Ramos (cell line): ENCODE results near the gene CROCC2.

ENCODE experiments used
- in situ Hi-C: fragments of 300-500 bp; cut with MboI; formaldehyde crosslinking; loops from one replicate; pipeline ENCODE4 v1.14.3; 2022; ENCODE audit warnings: low sequenced_read_pairs; ENCODE audit not compliant: unreplicated experiment

Gene CROCC2

GRCh38 chr2:240904216-240905175 lies 1.6 kb upstream of the CROCC2 start:
- in situ Hi-C loops, result no loop called here

- in situ Hi-C loops, result no loop called here
These were observed 857 bp upstream of the CROCC2 start for GRCh38 chr2:240905176-240905781.

GRCh38 chr2:240906911-240907590 lies 915 bp downstream of the CROCC2 start:
- in situ Hi-C loops, result no loop called here

GRCh38 chr2:240909216-240909974 lies 3.3 kb downstream of the CROCC2 start:
- in situ Hi-C loops, result no loop called here

GRCh38 chr2:240911641-240912265 lies 5.6 kb downstream of the CROCC2 start:
- in situ Hi-C loops, result no loop called here

- in situ Hi-C loops, result no loop called here
These were observed 7.0 kb downstream of the CROCC2 start for GRCh38 chr2:240912878-240913809.

- in situ Hi-C loops, result no loop called here
These were observed 7.9 kb downstream of the CROCC2 start for GRCh38 chr2:240913810-240914644.

- in situ Hi-C loops, result no loop called here
These were observed 8.7 kb downstream of the CROCC2 start for GRCh38 chr2:240914645-240915525.

GRCh38 chr2:240915526-240916341 lies 9.6 kb downstream of the CROCC2 start:
- in situ Hi-C loops, result no loop called here

- in situ Hi-C loops, result no loop called here
These were observed 10.5 kb downstream of the CROCC2 start for GRCh38 chr2:240916571-240917008.

GRCh38 chr2:240917009-240917683 lies 11.0 kb downstream of the CROCC2 start:
- in situ Hi-C loops, result no loop called here

- in situ Hi-C loops, result no loop called here
These were observed 11.6 kb downstream of the CROCC2 start for GRCh38 chr2:240917684-240918257.

- in situ Hi-C loops, result no loop called here
These were observed 12.3 kb downstream of the CROCC2 start for GRCh38 chr2:240918258-240919091.

GRCh38 chr2:240919161-240919781 lies 13.1 kb downstream of the CROCC2 start:
- in situ Hi-C loops, result no loop called here
